ENCODE measurements around the gene CKMT2.

Gene CKMT2

DNA sequence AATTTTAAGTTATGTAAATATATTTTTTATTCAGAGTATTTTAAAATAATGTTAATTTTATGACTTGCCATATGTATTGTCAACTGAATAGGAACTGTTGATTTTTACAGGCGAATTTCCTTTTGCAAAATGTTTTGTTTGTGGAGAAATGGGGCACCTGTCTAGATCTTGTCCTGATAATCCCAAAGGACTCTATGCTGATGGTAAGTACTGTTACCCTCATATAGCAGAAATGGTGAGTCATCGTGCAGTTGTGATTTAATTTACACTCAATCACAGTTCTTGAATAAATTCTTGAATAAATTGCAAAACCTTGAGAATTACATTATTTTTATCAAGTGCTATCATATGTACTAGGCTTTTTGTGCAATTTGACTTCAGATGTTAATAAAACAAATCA, 75.7 kb downstream of the CKMT2 start:
- DNase-seq (ENCODE audit: low spot score) = no peak

DNA sequence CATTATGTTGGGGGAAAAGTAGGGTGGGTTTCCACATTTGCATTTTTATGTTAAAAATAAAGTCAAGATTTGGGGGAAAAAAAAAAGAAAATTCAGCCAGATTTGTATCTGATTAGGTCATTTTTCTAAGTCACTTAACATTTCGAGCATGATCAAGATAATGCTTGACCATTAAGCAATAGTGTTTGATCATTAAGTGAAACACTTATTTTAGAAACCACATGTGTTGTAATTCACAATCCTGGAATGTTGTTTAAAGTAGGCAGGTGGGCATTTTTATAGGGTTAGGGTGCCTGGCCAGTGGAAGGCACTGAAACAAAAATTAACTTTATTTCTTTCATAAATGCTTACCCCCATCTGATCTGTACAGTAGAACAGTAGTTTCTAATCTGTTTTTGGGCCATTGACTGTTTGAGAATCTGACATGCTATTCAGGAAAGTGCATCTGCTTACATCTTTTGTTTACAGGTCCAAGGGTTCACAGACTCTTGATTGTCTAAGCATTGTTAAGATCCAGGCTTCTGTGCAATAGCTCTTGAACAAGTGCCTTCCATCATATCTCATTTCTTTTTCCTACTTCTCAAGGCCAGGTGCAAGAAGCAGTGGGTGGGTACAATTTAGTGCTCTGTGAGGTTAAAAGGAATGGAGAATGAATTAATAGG, 77.4 kb downstream of the CKMT2 start:
- DNase-seq (ENCODE audit: low spot score) = no peak

- DNase-seq (ENCODE audit: low spot score) = no peak
Measured at GRCh38 chr5:81313278-81313677, 80.2 kb downstream of the CKMT2 start.

GRCh38 chr5:81313686-81314085, 80.6 kb downstream of the CKMT2 start:
- no peak for DNase-seq (ENCODE audit: low spot score)

DNA sequence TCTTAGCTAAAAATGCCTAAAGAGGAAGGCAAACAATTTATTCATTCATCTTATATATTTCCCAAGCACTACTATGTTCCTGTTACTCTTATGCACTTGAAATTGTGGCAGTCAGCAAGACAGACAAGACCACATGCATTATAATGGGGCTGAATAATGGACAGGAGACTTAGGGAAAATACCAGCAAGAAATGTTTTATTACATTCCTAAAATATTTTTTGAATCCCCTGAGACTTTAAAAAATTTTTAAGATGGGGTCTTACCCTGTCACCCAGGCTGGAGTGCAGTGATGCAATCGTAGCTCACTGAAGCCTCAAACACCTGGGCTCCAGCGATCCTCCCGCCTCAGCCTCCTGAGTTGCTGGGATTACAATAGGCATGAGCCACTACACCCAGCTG, 81.5 kb downstream of the CKMT2 start:
- DNase-seq (ENCODE audit: low spot score) = no peak

- DNase-seq (ENCODE audit: low spot score) = no peak
Measured at GRCh38 chr5:81315336-81315735, 82.2 kb downstream of the CKMT2 start.

DNA sequence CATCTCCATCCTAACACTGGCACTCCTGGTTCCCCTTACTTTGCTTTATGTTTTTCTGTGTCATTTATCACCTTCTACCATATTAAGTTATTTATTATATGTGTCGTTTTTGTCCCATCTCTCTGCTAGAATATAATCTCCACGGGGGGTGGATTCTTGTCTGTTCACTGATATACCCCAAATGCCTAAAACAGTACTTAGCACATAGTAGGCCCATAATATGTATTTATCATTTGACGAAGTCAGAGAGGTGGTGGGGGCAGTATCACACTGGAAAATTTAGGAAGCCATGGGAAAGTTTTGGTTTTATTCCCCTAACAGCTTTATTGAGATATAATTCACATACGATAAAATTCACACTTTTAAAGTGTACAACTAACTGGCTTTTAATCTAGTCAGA, 82.7 kb downstream of the CKMT2 start:
- no peak for DNase-seq (ENCODE audit: low spot score)

Data from HuH-7 (cell line).